Fibroblast of peridontal ligament (primary cell): Measurements from ENCODE around the gene MRM3.
A peak's percentile ranks its signal among the peaks of the same experiment; 100 is the strongest.
"Not testable (repeated sequence)": the region's sequence is repeated elsewhere in the genome, so short reads cannot be mapped to it uniquely, and the experiment has no call there.

ENCODE experiments used
- DNase-seq: peaks from one replicate; pipeline ENCODE4 v3.0.0-alpha.2; 2010; ENCODE audit errors: extremely low read depth

MRM3 gene

DNA sequence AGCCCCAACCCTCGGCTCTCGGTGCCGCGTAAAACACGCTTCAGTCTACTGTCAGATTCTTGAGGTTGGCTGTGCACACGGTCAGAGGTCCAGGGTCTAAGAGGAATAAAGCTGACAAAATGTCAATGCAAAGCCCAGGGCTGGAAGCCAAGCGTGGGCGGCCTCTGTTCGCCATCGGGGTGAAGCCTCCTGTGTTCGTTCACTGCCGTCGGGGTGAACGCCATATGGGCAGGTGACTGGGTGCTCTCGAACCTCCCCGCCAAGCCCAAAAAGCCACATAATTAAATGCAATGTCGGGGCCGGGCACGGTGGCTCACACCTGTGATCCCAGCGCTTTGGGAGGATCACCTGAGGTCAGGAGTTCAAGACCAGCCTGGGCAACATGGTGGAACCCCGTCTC is 44.6 kb downstream of the MRM3 start:
- DNase-seq = no peak

DNA sequence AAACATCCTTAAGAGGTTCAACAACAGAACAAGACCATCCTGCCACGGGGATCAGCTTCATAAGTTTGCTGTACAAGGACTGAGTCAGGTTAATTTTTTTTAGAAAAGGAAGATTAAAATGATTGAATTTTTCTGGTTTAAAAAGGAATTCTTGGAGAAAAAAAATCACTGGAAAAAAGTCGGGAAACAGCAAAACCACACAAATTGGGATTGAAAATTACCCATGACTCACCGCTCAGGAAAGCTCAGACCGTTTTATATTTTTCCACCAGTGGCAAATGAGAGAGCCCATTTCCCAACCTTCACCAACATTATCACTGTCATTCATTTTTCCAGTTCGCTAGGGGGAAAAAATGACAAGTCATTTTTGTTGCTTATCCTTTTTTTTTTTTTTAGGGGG is 46.6 kb downstream of the MRM3 start:
- DNase-seq = peak; percentile 84

DNA sequence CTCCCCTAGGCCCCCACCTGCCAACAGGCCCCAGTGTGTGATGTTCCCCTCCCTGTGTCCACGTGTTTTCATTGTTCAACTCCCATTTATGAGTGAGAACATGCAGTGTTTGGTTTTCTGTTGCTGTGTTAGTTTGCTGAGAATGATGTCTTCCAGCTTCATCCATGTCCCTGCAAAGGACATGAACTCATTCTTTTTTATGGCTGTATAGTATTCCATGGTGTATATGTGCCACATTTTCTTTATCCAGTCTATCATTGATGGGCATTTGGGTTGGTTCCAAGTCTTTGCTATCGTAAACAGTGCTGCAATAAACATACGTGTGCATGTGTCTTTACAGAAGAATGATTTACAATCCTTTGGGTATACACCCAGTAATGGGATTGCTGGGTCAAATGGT is 47.5 kb downstream of the MRM3 start:
- not testable (repeated sequence) for DNase-seq

DNA sequence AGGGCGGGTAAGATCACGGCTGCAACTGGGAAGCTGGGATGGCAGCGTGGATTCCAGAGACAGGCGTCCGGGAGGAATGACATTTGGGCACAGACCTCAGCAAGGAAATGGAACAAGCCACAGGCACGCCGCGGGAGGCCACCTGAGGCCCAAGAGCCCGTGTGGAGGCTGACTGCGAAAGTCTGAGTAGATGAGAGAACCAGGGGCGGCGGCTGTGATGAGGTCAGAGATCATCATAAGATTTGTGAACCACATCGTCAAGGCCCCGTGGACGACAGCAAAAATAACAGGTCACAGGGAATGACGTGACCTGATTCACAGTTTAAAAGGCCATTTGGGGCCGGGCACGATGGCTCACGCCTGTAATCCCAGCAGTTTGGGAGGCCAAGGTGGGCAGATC is 48.2 kb downstream of the MRM3 start:
- DNase-seq = no peak

DNA sequence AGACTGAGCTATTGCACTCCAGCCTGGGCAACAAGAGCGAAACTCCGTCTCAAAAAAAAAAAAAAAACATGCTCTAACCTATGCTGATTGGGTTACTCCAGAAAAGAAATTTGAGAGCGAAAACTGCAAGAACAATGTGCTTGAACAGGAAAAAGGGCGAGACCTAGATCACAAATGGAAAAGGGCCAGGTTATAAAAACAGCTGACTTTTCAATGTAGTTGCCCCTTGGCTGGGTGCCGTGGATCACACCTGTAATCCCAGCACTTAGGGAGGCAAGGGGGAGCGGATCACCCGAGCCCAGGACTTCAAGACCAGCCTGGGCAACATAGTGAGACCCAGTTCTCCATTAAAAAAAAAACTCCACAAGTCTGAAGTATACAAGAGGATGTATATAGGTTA is 48.8 kb downstream of the MRM3 start:
- DNase-seq = no peak

DNA sequence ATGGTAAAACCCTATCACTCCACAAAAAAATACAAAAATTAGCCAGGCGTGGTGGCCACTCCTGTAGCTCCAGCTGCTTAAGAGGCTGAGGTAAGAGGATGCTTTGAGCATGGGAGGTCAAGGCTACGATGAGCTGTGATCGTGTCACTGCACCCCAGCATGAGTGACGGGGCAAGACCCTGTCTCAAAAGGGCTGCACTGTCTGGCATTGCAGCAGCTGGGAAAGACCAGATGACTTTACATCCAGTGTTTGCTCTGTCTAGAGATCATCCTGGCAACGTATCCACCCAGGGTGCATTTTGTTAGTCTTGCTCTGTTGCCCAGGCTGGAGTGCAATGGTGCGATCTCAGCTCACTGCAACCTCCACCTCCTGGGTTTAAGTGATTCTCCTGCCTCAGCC is 52.0 kb downstream of the MRM3 start:
- DNase-seq = no peak

DNA sequence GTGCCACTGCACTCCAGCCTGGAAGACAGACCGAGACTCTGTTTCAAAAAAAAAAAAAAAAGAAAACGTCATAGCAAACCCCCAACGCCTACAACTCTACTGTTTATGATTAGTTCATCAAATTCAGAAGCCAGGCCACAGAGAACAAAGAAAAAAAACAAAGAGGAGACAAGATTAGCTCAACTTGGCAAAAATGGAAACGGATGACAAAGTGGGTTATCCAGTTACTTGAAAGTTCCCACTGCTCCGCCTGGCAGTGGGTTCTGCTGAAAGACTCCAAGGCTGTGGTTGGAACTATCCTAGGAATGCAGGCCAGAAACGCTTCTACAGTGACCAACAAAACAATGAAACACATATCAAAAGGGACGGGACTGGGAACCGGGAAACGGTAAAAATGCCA is 53.1 kb downstream of the MRM3 start:
- DNase-seq = peak; percentile 99

DNA sequence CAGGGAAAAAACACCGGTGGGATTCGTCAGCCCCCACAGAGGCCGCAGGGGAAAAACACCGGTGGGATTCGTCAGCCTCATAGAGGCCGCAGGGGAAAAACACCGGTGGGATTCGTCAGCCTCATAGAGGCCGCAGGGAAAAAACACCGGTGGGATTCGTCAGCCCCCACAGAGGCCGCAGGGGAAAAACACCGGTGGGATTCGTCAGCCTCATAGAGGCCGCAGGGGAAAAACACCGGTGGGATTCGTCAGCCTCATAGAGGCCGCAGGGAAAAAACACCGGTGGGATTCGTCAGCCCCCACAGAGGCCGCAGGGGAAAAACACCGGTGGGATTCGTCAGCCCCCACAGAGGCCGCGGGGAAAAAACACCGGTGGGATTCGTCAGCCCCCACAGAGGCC is 53.6 kb downstream of the MRM3 start:
- not testable (repeated sequence) for DNase-seq

DNA sequence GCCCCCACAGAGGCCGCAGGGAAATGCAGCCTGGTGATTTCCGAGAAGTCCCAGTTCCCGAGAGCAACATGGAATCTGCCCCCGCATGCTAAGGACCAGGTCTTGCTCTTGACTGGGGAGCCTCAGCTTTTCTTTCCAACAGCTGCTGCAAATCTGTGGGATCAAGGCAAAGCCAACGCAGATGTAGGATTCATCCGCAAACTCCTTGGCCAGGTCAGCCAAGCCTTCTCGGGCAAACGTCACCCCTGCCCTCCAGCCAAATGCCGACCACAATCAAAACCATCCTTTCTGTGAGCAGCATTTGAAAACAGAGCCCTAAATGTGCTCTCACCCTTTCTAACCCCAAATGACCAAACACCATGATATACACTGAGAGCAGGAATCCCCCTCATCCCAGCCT is 54.0 kb downstream of the MRM3 start:
- peak; percentile 63 for DNase-seq

DNA sequence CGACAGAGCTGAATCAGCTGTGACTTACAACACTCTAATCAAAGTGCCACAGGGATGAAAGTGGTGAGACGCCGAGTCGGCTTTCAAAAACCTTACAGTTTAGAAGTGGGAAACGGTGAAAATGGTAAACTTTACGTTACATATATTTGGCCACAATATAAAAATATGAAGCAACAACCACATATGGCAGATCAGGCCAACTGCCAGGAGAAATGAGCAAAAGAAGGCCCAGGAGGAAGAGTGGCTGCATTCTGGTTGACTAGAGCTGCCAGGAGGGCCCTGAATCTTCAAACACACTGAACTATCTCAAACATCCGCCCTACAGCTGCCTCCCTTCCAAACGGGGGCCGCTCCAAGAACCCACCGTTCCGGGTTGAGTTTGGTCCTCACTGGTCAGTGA is 56.3 kb downstream of the MRM3 start:
- peak; percentile 36 for DNase-seq

DNA sequence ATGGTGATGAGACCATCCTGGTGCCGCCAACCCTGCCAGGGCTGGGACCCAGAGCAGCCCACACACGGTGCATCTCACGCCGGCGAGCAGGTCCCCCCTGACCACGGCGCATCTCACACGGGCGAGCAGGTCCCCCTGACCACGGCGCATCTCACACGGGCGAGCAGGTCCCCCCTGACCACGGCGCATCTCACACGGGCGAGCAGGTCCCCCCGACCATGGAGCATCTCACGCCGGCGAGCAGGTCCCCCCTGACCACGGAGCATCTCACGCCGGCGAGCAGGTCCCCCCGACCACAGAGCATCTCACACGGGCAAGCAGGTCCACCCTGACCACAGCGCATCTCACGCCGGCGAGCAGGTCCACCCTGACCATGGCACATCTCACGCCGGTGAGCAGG is 59.2 kb downstream of the MRM3 start:
- DNase-seq = no peak
